Spleen (tissue), 7 donors: ENCODE data around the gene FN1.

Experiments used
- POLR2A ChIP-seq, 3 donors: fragments of 450-650 bp; IDR thresholded peaks; one replicate each; pipeline ENCODE4 v1.5.1; 2017; ENCODE audit warnings: antibody characterized with exemption in 3 of 3, mild to moderate bottlenecking in 1 of 3
- POLR2AphosphoS5 ChIP-seq, 3 donors: sonication (generic); formaldehyde crosslinking; IDR thresholded peaks; one replicate each; pipeline ENCODE4 v1.5.1; 2017; ENCODE audit warnings: antibody characterized with exemption in 3 of 3
- TF ChIP-seq, protein P1 (sequence below), 11 experiments: fragments of 200-600 bp in 7 of 11; fragments of 450-650 bp in 4 of 11; sonication (generic) in 4 of 11; IDR thresholded peaks in 8 of 11; conservative IDR thresholded peaks in 3 of 11; 1 replicate in 7 of 11; 2 replicates in 4 of 11; pipeline versions ENCODE4 v1.4.0 to v1.8.0; 2016 to 2021; ENCODE audit warnings: antibody characterized with exemption in 11 of 11, inconsistent platforms in 4 of 11, mild to moderate bottlenecking in 1 of 11
- donor health status: DM: no; HTN: no; CAD: no; lungs with moderate emphysema.
- donor health status: DM: no; HTN: no; CAD: no.
- donor health status: DM: no; HTN: no; CAD: no.

- TF ChIP-seq, protein P1, sequence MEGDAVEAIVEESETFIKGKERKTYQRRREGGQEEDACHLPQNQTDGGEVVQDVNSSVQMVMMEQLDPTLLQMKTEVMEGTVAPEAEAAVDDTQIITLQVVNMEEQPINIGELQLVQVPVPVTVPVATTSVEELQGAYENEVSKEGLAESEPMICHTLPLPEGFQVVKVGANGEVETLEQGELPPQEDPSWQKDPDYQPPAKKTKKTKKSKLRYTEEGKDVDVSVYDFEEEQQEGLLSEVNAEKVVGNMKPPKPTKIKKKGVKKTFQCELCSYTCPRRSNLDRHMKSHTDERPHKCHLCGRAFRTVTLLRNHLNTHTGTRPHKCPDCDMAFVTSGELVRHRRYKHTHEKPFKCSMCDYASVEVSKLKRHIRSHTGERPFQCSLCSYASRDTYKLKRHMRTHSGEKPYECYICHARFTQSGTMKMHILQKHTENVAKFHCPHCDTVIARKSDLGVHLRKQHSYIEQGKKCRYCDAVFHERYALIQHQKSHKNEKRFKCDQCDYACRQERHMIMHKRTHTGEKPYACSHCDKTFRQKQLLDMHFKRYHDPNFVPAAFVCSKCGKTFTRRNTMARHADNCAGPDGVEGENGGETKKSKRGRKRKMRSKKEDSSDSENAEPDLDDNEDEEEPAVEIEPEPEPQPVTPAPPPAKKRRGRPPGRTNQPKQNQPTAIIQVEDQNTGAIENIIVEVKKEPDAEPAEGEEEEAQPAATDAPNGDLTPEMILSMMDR (IDR thresholded peaks at IDR 0.05 in 8 of 11, conservative IDR thresholded peaks at IDR 0.05 in 3 of 11) = no peak
- no peak for TF ChIP-seq POLR2AphosphoS5 (IDR thresholded peaks at IDR 0.05)
- no peak for TF ChIP-seq POLR2A (IDR thresholded peaks at IDR 0.05)
Observed at GRCh38 chr2:215379948-215380347, 55.9 kb downstream of the FN1 start.
